Activated gamma-delta T cell (primary cell): Measurements from ENCODE around the gene NCOA5.

Source experiments
- DNase-seq: peaks from one replicate; lab custom pipeline; 2025; lab: John Stamatoyannopoulos, UW

Gene NCOA5

DNA sequence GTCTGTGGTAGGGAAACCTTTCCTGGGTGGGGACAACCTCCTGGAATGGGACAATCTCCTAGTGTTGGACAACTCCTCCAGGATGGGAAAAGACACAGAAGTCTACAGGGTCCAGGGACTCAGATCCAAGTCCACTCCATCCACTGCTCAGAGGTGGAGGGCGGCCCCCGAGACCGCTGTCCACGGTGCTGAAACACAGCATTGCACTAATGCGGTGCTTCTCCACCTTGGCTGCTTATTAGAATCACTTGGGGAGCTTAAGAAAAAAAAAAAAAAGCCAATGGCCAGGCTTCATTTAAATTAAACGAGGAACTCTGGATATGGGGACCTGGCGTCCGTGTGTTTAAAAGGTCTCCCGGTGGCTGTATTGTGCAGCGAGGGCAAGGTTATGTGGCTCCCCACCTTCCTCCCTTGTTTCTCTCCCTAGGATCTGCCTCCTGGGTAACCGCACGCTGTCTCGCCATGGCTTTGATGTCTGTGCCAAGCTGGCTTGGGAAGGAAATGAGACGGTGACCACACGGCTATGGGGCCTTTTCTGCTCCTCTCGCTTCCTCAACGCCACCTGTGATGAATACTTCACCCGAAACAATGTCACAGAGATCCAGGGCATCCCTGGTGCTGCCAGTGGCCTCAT is 48.7 kb downstream of the NCOA5 start:
- no peak for DNase-seq

DNA sequence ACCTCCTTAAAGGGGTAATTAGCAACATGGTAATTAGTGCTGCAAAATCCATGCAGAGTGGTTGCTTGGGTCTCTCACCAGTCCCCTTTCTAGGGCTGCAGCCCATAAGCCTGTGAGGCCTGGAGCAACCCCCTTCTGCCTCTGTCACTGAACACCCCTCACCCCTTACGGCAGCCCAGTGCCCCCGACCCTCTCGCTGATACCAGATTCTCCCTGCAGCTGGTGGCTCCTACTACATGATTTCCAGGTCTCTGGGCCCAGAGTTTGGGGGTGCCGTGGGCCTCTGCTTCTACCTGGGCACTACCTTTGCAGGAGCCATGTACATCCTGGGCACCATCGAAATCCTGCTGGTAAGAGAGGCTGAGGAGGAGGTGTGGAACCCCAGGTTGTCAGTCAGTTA is 52.7 kb downstream of the NCOA5 start:
- no peak for DNase-seq

DNA sequence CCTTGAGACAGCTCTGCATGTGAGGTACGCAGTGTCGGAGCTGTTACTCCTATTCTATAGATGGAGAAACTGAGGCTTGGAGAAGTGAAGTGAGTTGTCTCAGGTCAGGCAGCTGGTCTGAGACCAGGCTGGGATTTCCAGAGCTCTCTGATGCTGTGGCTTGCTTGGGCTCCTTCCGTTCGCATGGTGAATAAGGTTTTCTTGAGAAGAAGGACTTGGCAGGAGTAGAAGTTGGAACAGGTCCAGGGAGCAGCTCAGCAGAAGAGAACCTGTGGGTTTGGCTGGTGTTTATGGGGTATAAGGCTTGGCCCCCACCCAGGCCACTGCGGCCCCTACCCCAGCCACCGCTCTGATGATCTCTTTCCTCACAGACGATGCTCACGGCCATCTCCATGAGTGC is 53.4 kb downstream of the NCOA5 start:
- no peak for DNase-seq

DNA sequence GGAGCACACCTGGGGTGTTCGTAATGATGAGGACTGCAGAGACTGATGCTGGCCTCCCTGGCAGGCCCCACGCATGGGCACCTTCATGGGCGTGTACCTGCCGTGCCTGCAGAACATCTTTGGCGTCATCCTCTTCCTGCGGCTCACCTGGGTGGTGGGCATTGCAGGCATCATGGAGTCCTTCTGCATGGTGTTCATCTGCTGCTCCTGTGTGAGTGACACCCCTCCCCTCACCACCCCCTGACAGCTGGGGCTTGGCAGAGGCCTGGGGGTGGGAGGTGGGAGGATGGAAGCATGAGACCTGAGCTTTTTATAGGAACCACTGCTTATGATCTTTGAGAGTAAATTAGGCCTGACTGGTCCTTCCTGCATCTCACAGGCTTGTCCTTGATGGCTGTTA is 54.0 kb downstream of the NCOA5 start:
- DNase-seq = no peak

DNA sequence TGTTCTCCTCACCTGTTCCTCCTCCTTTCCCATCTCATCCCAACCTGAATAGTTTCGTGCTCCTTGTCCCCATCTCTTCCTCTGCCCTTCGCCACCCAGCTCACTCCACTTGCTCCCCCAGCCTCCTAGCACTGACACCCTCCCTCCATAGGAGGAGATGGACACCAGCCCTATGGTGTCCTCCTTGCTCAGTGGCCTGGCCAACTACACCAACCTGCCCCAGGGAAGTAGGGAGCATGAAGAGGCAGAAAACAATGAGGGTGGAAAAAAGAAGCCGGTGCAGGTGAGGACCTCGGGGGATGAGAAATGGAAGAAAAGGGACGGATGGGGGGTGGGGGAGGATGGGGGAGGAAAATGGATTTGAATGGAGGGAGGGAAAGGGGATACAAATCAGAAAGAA is 54.5 kb downstream of the NCOA5 start:
- no peak for DNase-seq

DNA sequence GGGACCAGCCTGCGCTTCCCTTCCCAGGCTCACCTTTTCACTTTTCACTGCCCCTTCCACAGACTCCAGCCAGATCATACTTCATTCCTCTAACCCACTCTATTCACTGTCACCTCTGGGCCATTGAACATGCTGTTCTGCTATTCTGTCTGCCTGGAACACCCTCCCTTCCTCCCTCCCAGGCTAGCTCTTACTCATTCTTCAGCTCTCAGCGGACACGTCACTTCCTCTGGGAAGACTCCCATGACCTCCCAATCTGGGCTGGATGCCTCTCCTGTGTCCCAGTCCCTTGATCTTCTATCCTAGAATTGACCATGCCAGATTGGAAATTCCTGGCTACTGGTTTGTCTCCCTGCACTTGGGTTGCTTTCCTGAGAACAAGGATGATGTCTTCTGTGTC is 55.7 kb downstream of the NCOA5 start:
- no peak for DNase-seq

DNA sequence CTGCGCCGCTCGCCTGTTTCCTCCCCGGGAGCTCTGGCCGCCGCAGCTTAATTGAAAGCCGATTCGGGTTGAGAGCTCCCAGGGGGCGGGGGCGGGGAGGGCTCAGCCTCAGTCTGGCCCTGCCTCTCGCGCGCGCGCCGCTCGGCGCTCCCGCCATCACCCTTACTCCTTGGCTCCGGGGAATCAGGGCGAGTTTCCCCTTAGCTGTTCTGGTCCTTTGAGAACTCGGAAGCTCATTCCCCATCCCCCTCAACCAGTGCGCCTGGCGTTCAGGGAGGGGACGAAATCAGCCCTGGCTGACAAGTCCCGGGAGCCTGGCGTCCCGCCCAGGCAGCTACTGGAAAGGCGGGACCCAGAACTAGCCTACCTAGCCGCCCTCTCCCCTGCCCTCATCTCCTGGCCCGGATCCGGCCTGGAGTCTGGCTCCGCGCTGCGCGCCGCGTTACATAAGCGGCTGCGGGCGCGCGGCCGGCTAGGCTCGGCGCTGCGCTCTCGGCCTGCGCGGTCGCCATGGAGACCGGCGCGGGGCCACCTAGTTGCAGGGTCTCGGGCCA is 58.0 kb downstream of the NCOA5 start:
- DNase-seq = no peak

DNA sequence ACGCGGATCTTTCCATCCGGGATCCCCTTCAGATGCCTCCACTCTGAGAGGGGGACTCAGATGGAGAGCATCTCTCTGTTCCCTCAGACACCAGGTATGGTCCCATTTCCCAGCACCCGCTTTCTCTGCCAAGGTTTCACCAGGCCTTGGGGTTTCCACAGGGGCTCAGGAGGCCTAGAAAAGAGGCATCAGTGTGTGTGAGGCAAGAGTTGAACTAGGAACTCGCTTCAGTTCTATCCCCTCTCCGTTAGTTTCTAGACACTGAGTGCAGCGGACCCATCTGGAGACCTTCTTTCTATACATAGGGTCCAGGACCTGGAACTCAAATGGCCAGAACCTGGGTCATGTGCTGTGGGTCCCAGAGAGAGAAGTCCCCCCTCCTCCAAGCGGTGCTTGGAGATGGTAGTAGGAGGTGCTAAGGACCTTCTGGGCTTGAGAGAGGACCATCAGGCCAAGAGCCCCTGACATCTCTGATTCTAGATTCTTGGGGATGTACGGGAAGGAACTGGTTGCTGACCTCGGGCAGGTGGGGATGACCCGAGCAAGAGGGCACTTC is 58.7 kb downstream of the NCOA5 start:
- DNase-seq = no peak

DNA sequence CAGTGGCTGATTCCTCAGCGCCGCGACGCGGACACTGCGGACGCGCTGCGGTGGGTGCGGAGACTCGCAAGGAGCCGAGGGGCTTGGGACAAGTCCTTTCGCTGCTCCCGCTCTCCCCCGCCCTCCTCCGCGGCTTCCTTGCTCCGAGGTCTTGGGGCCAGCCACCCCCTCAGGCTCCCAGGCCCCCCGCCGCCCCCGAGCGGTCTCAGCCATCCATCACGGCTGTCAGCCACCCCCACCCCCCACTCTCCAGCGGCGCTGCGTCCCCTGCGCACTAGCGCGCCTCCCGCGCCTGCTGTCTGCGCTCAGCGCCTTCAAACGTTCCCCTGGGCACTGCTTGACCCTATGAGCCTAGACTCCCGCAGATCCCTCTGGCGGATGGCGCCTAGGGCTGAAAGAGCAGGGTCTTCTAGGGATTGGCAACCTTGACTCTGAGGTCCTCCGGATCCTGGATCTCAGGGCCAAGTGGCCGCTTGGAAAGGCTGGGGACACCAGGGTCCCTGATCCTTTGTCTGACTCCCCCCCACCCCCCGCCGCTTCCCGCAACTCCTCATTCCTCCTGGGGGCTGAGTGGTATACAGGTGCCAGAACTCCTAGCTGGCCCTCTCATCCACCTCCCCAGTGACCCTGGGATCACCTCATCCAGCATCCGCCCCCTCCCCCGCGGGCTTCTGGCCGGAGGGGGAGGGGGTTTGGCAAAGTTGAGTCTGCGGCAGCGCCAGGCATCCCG is 59.3 kb downstream of the NCOA5 start:
- DNase-seq = no peak

DNA sequence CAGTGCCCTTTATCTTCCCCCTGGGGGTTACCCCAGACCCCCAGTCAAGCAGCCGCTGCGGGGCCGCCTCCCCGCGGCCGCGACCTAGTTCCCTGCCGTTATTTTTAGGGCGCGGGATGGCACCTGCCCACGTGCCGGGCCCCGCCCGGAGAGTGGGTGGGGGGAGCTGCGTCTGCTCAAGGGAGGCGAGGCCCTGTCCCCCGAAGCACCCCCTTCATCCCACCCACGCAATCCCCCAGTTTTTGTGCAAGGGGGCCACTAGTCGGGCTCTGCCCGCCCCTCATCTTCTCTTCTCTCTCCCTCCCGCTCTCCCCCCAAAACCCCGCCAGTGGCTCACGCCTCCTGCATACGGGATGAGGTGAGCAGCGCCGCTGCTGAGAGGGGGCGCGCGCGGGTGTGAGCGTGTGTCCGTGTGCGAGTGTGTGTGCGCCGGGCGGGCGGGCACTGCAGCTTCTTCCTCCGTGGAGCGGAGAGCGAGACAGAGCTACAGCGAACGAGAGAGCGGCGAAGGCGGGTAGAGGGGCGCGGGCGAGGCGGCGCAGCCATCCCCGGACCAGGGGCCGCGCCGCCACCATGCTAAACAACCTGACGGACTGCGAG is 60.9 kb downstream of the NCOA5 start, which contains the start of gene SLC12A5:
TSS of gene SLC12A5 (plus strand) at position 444 of the 600 bp plus-strand sequence. CDS start at position 574, 130 bp downstream.
- DNase-seq = no peak

DNA sequence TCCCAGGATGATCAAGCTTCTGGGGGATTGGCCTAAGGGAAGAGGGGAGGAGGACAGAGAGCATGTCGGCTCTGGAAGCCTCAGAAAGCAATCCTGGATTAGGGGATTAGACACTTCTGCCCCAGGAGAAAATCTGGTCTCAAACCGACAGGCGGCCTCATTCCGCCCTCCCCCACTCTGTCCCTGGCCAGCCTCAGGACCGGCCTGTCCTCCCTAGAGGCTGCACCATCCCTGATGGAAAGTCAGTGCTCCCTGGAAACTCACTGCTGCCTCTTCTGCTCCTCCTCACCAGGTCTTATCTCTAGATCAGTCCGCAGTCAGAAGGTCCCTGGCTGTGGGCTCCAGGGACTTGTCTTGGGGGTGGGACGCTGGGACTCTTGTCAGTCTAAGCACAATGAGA is 61.7 kb downstream of the NCOA5 start:
- DNase-seq = no peak

DNA sequence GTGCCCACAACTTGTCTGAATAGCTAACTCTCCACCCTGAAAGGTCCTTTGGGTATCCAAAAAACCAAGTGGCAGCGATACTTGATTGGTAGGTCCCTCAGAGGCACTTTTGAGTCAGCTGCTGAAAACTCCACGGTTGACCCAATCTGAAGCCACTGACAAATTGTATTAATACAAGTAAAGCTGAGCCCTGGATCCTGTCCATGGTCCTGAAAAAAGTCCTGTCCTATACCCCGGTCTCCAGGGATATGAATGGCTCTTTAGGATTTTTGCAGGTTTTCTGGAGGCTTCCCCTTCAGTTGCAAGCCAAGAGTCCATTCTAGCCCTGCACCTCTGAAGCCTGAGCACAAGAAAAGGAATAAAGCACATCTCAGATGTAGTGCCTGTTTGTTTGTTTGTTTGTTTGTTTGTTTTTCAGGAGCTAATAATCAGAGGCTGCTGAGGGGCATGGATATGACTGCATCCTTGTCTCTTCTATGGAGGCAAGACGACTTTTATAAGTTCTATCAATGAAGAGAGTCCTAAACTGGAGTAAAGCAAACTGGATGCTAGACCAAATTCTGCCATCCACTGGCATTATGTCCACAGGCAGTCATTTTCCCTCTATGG is 62.4 kb downstream of the NCOA5 start:
- no peak for DNase-seq

DNA sequence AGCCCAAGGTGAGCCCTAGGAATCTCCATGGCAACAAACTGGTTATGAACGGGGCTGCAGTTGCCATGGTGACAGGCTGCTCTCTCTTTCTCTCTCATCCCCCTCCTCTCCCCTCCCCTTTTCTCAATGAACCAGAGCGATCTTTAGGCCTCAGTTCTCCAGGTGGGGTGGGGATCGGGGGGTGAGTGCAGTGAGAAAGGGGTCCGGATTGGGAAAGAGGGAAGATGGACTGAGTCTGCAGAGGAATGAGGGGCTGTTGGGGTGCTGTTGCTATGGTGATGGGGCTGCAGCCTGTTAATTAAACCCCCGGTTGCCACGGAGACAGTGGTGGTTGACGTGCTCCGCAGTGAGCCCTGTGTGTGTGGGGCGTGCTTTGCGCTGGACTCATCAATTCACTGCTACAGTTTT is 64.4 kb downstream of the NCOA5 start:
- DNase-seq = no peak

DNA sequence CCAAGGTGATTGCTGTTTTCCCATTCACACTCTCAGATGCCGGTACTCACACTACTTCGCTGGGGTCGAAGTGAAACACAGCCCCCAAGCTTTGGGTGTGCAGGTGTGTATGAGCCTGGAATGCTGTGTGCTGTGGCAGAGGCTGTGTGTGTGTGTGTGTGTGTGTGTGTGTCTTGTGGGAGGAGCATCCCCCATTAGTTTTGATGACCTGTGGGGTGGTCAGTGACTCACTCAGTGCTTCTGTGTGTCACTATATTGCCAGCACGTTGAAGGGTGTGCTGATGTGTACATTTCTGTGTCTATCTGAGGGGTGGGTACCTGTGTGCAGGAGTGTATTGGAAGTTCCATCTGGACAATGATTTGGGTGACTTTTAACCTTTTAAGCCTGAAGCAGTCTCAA is 65.8 kb downstream of the NCOA5 start:
- no peak for DNase-seq

DNA sequence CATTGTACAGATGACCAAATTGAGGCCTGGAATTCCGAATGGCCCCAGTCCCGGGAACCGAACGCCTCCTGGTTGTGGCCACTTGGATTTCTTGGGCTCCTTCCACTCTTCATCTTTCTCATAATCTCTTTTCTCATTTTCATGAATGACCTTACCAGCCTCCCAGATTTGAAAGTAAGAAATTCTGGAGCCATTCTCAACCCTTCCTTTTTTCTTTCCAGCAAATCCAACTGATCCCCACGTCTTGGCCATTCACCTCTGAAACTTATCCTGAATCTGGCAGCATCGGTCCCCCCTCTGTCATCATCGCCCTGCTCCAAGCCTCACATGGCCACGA is 66.6 kb downstream of the NCOA5 start:
- no peak for DNase-seq

DNA sequence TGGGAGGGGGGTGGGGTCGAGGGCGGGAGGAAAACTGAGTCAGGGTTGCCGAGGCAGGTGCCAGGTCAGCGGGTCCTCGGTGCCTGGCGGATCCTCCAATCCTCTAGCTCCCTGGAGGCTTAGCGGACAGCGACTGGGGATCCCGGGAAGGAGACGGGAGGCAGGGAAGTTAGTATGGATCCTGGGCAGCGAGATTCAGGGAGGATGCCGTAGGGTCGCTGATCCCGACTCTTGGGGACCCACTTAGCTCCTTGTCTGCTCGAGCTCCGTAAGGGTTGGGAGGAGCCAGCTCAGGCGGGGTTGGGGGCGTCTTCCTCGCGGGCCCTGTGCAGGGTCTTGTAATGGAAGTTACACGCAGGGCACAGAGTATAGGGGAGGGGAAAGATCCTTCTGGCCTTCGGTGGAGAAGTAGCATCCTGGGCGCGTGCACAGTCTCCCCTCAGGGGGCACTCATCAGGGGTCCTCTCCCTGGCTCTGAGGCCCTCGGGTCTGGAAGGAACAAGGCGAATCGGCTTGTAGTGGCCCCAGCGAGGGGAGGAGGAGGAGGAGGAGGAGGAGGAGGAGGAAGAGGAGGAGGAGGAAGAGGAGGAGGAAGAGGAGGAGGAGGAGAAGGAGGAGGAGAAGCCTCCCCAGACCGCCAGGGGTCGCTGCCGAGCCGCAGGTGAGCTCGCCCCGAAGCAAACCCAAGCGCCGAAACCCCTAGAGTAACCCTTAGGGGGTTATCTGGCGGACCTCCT is 67.2 kb downstream of the NCOA5 start:
- peak; percentile 42 for DNase-seq

DNA sequence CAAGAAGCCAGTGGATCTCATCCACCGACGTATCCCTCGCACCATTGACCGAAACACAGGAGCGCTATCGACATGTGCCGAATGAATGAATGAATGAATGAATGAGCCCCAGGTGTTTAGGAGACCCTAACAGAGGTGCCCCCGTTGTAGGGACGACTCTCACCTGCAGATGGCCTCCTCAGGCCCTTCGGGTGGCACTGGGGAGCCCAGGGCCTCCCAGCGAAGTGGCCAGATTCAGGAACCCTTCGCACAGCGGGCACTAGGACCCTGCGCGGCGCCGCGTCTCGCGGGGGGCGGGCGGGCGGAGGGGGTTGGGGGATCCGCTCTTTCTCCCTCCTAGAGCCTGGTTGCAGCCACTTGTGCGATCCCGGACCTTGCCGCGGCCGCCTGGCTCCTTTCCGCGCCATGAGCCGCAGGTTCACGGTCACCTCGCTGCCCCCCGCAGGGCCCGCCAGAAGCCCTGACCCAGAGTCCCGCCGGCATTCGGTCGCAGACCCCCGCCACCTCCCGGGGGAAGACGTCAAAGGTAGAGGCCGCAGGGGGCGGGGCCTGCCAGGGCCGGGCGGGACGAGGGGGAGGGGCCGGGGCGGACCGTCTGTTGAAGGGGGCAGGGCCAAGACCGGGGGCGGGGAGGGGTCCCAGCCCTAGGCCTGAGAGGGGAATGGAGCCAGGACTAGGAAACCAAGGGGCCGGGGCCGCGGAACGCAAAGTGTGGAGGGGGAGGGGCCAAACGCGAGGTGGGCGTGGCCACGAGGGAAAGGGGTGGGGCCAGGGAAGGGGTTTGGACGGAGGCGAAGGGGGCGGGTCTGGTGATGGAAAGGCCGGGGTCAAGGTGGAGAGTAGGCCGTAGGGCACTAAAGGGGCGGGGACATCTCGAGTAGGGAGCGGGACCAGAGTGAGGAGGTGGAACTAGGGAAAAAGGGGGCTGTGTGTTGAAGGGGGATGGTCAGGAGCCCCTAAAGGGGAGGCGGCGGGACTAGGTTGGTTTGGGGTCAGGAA is 68.1 kb downstream of the NCOA5 start:
- peak; percentile 38 for DNase-seq

DNA sequence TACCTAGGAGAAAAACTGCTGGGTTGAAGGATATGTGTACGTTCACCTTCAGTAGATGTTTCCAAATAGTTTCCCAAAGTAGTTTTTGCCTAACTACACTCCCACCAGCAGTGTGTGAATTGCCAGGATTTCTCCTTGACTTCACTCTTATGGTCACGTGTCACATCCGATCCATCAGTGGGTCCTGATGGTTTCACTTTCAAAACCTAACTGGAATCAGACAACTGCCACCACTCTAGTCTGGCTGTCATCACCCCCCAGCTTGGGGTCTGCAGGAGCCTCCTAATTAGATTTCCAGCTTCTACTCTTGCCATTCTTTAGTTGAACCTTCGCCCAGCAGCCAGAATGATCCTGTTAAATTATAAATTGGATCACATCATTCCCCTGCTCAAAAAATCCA is 69.2 kb downstream of the NCOA5 start:
- DNase-seq = no peak

DNA sequence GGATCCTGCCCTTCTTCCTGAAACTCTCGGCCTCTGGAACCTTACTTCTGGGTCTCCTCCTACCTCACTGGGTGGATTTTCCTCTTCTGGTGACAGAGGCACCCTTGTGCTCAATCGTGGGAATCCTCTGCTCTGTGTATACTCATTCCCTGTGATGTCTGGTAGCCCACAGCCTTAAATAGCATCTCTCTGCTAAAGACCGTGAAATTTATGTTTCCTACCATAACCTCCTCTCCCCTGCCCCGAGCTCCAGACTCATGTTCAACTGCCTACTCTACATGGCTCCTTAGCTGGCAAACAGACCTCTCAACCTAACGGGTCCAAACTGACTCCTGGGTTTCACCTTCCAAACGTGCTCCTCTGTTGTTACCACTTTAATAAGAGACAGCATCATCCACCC is 71.2 kb downstream of the NCOA5 start:
- no peak for DNase-seq

DNA sequence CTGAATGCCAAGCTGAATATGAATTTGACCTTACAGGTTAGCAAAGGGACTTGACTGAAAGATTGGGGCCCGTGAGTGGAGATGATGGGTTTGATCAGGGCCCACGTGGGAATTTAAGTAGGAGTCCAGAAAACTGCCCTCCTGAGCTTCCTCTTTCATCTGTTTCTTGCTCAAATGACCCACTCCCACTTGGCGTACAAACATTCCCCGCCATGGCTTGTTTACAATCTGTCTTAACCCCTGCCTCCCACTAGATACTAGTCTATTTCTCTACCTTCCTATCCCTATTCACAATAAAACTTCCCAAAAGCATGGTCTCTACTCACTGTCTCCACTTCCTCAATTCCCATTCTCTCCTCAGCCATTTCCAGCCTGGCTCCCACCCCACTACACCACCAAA is 71.7 kb downstream of the NCOA5 start:
- no peak for DNase-seq
